ENCODE results near the gene CCT6B. TPM values are rescaled to one million over a fixed set of nuclear protein-coding genes. Genes with fewer than 3 reads are reported as not detected.

The CCT6B gene
- total and polyA plus RNA-seq, 2 of the 13 experiments (the other 11 are each of a cell fraction or from before 2014, with no cell fraction given), result 0.41 to 1.4 TPM

GRCh38 chr17:34961093-34961911 is at the start of gene CCT6B, which contains the start of gene ZNF830 (continued):
- TF ChIP-seq PAF1 (CRISPR knock-in tag; IDR thresholded peaks at IDR 0.05), result no peak
- no peak for TF ChIP-seq ZFP82 (CRISPR knock-in tag; IDR thresholded peaks at IDR 0.05; ENCODE audit: borderline replicate concordance)
- no peak for TF ChIP-seq ZNF562 (CRISPR knock-in tag; IDR thresholded peaks at IDR 0.05; ENCODE audit: borderline replicate concordance)
- 0 out of 2 replicates have a peak, but pooled peaks have one; percentile 21 for TF ChIP-seq ZNF563 (CRISPR knock-in tag; IDR thresholded peaks at IDR 0.05)
- TF ChIP-seq TSC22D2 (CRISPR knock-in tag; IDR thresholded peaks at IDR 0.05; ENCODE audit: borderline replicate concordance), result no peak
- TF ChIP-seq MLXIP (CRISPR knock-in tag; IDR thresholded peaks at IDR 0.05; ENCODE audit: borderline replicate concordance), result no peak
- no peak for TF ChIP-seq ZBTB8A (CRISPR knock-in tag; IDR thresholded peaks at IDR 0.05; ENCODE audit: borderline replicate concordance, low read depth)
- peak; percentile 95 for TF ChIP-seq ZNF574 (CRISPR knock-in tag; IDR thresholded peaks at IDR 0.05)
- no peak for TF ChIP-seq SYNCRIP (IDR thresholded peaks at IDR 0.05; ENCODE audit: insufficient read depth, low read depth, low read length)
- TF ChIP-seq THAP9 (CRISPR knock-in tag; IDR thresholded peaks at IDR 0.05; ENCODE audit: borderline replicate concordance), result peak; percentile 89; the same call in 1 of the 2 replicates
- TF ChIP-seq IKZF1 (IDR thresholded peaks at IDR 0.05), result no peak
- peak; percentile 92 for TF ChIP-seq NRL (CRISPR knock-in tag; IDR thresholded peaks at IDR 0.05; ENCODE audit: borderline replicate concordance)
- peak; percentile 90 for TF ChIP-seq ZNF879 (CRISPR knock-in tag; IDR thresholded peaks at IDR 0.05)
- no peak; the same call in 1 of the 2 replicates for TF ChIP-seq SETDB1 (CRISPR knock-in tag; IDR thresholded peaks at IDR 0.05; ENCODE audit: borderline replicate concordance)
- no peak for TF ChIP-seq ZNF724P (CRISPR knock-in tag; IDR thresholded peaks at IDR 0.05; ENCODE audit: borderline replicate concordance)
- TF ChIP-seq ZNF280B (CRISPR knock-in tag; IDR thresholded peaks at IDR 0.05; ENCODE audit: borderline replicate concordance), result 0 out of 2 replicates have a peak, but pooled peaks have one; percentile 45
- peak; percentile 83; the same call in 1 of the 2 replicates for TF ChIP-seq RNF2 (conservative IDR thresholded peaks at IDR 0.05; ENCODE audit: low read depth)
